HEK293T (cell line): ENCODE results near the gene MGST2.

ENCODE experiments used
- ARNT ChIP-seq: fragments of 450-650 bp; IDR thresholded peaks from 2 replicates; pipeline ENCODE4 v1.6.1; 2017; ENCODE audit warnings: mild to moderate bottlenecking
- BHLHE40 ChIP-seq: fragments of 450-650 bp; IDR thresholded peaks from 2 replicates; pipeline ENCODE4 v1.6.1; 2016; ENCODE audit warnings: mild to moderate bottlenecking, moderate library complexity, borderline replicate concordance
- ELF4 ChIP-seq: fragments of 450-650 bp; IDR thresholded peaks from 2 replicates; pipeline ENCODE4 v1.6.1; 2017; ENCODE audit warnings: antibody characterized with exemption
- FOXM1 ChIP-seq: fragments of 450-650 bp; IDR thresholded peaks from 2 replicates; pipeline ENCODE4 v1.6.1; 2017; ENCODE audit warnings: mild to moderate bottlenecking, borderline replicate concordance
- HDGF ChIP-seq: fragments of 450-650 bp; IDR thresholded peaks from 2 replicates; pipeline ENCODE4 v1.6.1; 2017; ENCODE audit warnings: antibody characterized with exemption, borderline replicate concordance
- PKNOX1 ChIP-seq: fragments of 450-650 bp; IDR thresholded peaks from 2 replicates; pipeline ENCODE4 v1.6.1; 2016
- SP1 ChIP-seq: fragments of 450-650 bp; IDR thresholded peaks from 2 replicates; pipeline ENCODE4 v1.6.1; 2017
- SUZ12 ChIP-seq: fragments of 450-650 bp; IDR thresholded peaks from 2 replicates; pipeline ENCODE4 v1.6.1; 2016; ENCODE audit warnings: mild to moderate bottlenecking
- TARDBP ChIP-seq: fragments of 450-650 bp; IDR thresholded peaks from 2 replicates; pipeline ENCODE4 v1.6.1; 2016

- TF ChIP-seq BHLHE40 (no peak), HDGF (no peak), SUZ12 (no peak), SP1 (no peak), ARNT (no peak), PKNOX1 (no peak), ELF4 (no peak), TARDBP (no peak), FOXM1 (no peak)
Measured at GRCh38 chr4:139682309-139682708, 16.7 kb downstream of the MGST2 start.
